Forelimb muscle (tissue), 1 donor: ENCODE measurements around the gene RNU1-2. TPM values are rescaled to one million over a fixed set of nuclear protein-coding genes. Genes with fewer than 3 reads are reported as not detected.
"Not testable (repeated sequence)": the region's sequence is repeated elsewhere in the genome, so short reads cannot be mapped to it uniquely, and the experiment has no call there.

Source experiments
- DNase-seq: peaks from one replicate; pipeline ENCODE4 v3.0.0-alpha.2; 2013; ENCODE audit warnings: low read depth
- polyA plus RNA-seq: library from polyadenylated mRNA; unstranded; fragments of 120-200 nt; gene quantifications from one replicate; pipeline ENCODE4 v1.2.1, GENCODE V29; 2013; ENCODE audit not compliant: insufficient read length

Gene RNU1-2
- polyA plus RNA-seq, 1 donor: not detected

- DNase-seq: no peak
These were observed 30.1 kb downstream of the RNU1-2 start for GRCh38 chr1:16925635-16926490.

GRCh38 chr1:16926491-16927073, 30.8 kb downstream of the RNU1-2 start:
- DNase-seq: no peak

DNA sequence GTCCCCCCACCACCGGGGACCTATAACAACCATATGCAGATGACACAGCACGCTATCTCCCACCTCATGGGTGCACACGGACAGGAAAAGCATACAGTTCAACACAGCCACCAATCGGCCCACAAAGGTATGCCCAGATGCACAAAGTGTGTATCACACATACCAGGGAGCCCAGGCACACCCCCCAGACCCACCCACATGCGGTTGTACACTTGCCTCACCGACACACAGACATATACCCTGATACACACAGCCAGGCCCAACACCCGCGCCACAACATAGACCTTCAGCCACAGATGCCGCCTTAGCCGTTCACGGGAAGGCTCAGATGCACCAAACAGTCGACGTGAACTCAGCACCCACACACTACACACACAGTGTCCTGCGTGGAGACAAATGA, 31.5 kb downstream of the RNU1-2 start:
- no peak for DNase-seq

DNA sequence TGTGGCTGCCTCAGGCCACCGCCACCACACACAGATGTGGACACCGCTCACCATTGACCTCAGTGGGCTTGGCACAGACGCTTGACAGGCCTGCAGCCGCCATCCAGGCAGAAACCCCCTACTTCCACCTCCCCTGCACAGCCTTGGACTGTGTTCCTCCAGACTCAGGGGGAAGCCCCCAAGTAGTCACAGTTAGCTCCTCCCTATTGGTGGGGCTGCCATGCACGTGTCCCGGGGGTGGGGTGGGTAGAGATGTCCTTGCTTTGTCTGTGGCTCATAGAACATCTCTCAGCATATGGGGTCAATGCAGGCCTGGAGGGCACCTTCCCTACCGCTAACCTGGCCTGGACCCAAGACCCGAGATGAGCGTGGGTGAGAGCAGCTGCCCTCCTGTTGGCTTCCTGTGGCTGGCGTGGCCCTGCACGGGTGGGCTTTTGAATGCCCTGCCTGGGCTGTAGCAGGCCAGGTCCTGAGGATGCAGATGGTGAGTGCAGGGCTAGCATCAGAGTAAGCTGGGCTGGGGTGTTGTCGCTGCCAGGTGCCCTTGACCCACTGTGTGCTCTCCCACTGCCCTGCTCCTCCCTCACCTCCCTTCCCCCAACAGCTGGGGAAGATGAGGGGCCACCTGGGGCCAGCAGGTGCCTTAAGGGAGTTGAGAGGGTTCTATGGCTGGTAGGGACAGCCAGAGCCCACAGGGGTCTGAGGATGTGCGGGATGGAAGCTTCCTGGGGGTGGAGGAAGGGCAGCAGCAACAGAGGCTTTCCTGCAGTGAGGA, 32.1 kb downstream of the RNU1-2 start:
- no peak for DNase-seq

DNA sequence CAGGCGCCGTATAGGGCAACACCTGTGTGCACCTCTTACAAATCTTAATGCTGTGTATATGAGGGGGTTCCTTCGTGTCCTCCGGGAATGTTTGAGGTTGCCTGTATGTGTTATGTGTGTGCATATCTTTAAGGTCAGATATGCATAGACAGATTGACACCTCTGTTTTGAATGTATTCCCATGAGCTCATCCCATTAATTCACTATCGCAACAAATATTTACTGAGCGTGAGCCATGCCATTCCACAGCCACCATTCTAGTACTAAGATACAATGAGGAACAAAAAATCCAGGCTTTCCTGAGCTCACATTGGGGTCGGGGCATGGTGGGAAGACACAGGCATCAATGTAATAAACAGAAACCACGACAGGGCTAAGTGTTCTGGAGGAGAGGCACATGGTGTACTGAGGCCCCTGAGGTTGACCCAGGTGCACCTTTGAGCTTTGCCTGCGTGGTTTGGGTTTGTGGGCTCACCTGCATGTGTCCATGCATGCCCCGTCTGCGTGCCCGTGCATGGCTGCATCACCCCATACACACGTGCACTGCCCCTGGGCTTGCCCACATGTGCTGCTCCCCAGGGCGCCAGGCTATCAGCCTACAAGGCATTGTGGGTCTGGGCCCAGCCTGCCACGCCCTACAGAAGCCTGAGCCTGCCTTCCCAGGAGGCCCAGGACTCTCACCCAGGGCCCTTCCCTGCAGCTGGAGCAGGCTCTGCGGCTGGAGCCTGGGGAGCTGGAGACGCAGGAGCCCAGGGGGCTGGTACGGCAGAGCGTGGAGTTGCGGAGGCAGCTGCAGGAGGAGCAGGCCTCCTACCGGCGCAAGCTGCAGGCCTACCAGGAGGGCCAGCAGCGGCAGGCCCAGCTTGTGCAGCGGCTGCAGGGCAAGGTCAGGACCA, 33.6 kb downstream of the RNU1-2 start:
- DNase-seq: not testable (repeated sequence)

DNA sequence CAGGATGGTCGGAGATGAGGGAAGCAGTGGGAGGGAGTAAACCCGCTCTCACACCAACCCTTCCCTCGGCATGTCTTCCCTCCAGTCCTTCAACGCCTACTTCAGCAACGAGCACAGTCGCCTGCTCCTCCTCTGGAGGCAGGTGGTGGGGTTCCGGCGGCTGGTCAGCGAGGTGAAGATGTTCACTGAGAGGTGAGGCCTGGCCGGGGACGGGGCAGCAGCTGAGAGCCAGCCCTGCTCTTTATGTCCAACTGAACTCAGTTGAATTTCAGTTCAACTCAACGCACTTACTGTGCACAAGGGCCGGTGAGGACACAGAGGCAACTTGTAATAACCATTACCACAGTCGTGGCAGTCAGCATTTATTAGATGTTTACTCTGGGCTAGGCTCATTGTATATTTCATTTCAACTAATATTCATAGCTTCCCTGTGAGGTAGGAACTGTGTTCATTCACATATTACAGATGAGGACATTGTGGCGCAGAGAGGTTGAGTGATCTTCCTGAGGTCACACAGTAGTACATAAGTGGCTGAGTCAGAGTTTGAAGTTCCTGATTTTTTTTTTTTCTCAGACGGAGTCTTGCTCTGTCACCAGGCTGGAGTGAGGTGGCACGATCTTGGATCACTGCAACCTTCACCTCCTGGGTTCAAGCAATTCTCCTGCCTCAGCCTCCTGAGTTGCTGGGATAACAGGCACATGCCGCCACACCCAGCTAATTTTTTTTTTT, 35.6 kb downstream of the RNU1-2 start:
- DNase-seq: not testable (repeated sequence)

DNA sequence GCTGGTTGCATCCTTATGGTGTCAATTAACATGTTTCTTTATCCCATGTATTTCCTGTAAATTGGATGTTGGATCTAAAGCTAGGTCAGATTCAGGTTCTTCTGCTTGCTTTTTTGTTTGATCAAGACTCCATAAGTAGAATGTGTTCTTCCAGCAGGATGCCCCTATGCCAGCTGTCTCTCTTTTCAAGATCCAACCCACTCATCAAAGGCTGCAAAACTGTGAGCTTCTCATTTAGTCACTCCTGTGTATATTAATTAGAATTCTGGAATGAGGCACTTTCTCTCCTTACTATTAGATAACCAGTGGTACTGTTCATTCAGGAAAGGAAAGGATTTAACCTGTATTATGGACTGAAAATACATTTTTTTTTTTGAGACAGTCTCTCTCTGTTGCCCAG, 38.2 kb downstream of the RNU1-2 start:
- not testable (repeated sequence) for DNase-seq

DNA sequence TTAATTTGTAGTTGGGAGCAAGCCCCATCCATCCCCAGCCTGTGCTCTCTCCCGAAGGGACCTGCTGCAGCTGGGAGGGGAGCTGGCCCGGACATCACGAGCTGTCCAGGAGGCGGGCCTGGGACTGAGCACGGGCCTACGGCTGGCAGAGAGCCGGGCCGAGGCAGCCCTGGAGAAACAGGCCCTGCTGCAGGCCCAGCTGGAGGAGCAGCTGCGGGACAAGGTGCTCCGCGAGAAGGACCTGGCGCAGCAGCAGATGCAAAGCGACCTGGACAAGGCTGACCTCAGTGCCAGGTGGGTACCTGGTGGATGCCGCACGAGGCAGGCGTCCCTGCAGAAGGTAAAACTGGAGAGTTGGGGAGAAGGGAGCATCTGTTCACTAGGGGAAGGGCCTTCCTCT, 40.8 kb downstream of the RNU1-2 start:
- not testable (repeated sequence) for DNase-seq

- DNase-seq: no peak
These were observed 42.9 kb downstream of the RNU1-2 start for GRCh38 chr1:16938351-16939321.

DNA sequence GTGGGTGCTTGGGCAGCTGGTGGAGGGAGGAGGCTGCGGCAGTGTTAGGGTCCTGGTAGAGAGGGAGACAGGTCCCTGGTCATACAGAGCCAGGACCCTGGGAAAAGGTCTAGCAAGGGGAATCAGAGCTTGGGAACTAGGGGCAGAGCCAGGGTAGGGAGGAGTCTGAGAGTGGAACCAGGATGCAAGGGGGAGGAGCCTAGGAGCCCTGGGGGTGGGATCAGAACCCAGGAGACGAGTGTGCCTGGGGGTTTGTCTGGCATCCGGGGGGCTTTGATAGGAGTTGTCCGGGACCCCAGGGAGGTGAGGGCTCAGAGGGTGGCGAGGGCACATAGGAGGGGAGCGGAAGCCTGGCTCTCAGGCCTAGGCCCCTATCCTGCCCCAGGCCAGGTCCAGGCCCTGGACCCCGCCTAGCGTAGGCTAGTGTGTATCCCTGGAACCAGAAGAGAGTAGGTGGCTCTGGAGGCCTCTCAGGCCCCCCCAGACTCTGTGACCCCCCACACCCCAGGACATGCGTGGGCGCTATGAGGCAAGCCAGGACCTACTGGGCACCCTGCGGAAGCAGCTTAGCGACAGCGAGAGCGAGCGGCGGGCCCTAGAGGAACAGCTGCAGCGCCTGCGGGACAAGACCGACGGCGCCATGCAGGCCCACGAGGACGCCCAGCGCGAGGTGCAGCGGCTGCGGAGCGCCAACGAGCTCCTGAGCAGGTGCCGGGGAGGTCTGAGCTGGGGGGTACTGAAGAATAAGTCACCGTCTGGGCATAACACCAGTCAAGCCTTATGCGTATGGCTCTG, 43.8 kb downstream of the RNU1-2 start:
- not testable (repeated sequence) for DNase-seq

GRCh38 chr1:16944038-16944437, 48.3 kb downstream of the RNU1-2 start:
- no peak for DNase-seq

GRCh38 chr1:16945512-16945911, 49.7 kb downstream of the RNU1-2 start:
- DNase-seq: not testable (repeated sequence)

Other genes starting within 250 kb of the RNU1-2 start
- gene RNU1-3, start 229.0 kb upstream of the RNU1-2 start, polyA plus RNA-seq: not detected
- gene RNU1-4, start 155.5 kb upstream of the RNU1-2 start, polyA plus RNA-seq: not detected
- gene CROCC, start 26.0 kb downstream of the RNU1-2 start, polyA plus RNA-seq: 22.9 TPM
- gene MFAP2, start 84.6 kb downstream of the RNU1-2 start, polyA plus RNA-seq: 78.6 TPM
- gene ATP13A2, start 115.9 kb downstream of the RNU1-2 start, polyA plus RNA-seq: 16.4 TPM
- gene SDHB, start 158.1 kb downstream of the RNU1-2 start, polyA plus RNA-seq: 95.5 TPM
- 111 TPM for gene PADI2, start 223.5 kb downstream of the RNU1-2 start, polyA plus RNA-seq